Stomach (tissue), 9 donors: ENCODE data around the gene CPNE6. TPM values are rescaled to one million over a fixed set of nuclear protein-coding genes. Genes with fewer than 3 reads are reported as not detected.
"Not testable (repeated sequence)": the region's sequence is repeated elsewhere in the genome, so short reads cannot be mapped to it uniquely, and the experiment has no call there.

Source experiments
- DNase-seq, 2 donors: peaks; one replicate each; pipeline versions ENCODE4 v3.0.0 to v3.0.0-alpha.2; 2013 to 2019
- H3K27ac ChIP-seq, 5 donors: fragments of 200-600 bp in 4 of 5; sonication (generic) in 4 of 5; one replicate each; pipeline ENCODE4 v1.5.1; 2013 to 2019; ENCODE audit warnings: mild to moderate bottlenecking in 1 of 5, moderate library complexity in 1 of 5
- H3K27me3 ChIP-seq, 3 donors: fragments of 200-600 bp; sonication (generic); one replicate each; pipeline ENCODE4 v1.5.1; 2017 to 2019; ENCODE audit warnings: mixed run types in 1 of 3
- H3K36me3 ChIP-seq, 4 donors: fragments of 200-600 bp; sonication (generic); 1 replicate in 3 of 4; 2 replicates in 1 of 4; pipeline ENCODE4 v1.5.1; 2016 to 2019
- H3K4me1 ChIP-seq, 4 donors: fragments of 200-600 bp; sonication (generic); one replicate each; pipeline ENCODE4 v1.5.1; 2016 to 2019
- H3K4me3 ChIP-seq, 4 donors: fragments of 200-600 bp; sonication (generic) in 3 of 4; one replicate each; pipeline ENCODE4 v1.5.1; 2016 to 2019; ENCODE audit warnings: mild to moderate bottlenecking in 1 of 4
- H3K9me3 ChIP-seq, 4 donors: fragments of 200-600 bp; sonication (generic); one replicate each; pipeline ENCODE4 v1.5.1; 2016 to 2019
- CTCF ChIP-seq, 7 experiments: fragments of 450-650 bp in 4 of 7; fragments of 200-600 bp in 3 of 7; sonication (generic) in 3 of 7; IDR thresholded peaks; one replicate each; pipeline ENCODE4 v1.5.1; 2016 to 2019; ENCODE audit warnings: antibody characterized with exemption in 7 of 7, control low read depth in 2 of 7, mild to moderate bottlenecking in 1 of 7
- EP300 ChIP-seq: sonication (generic); formaldehyde crosslinking; IDR thresholded peaks from one replicate; pipeline ENCODE4 v1.6.1; 2017; ENCODE audit warnings: antibody characterized with exemption
- POLR2A ChIP-seq, 4 donors: fragments of 450-650 bp; IDR thresholded peaks; one replicate each; pipeline ENCODE4 v1.6.1; 2016; ENCODE audit warnings: antibody characterized with exemption in 4 of 4, control low read depth in 2 of 4, mild to moderate bottlenecking in 1 of 4, moderate library complexity in 1 of 4
- POLR2AphosphoS5 ChIP-seq, 3 donors: sonication (generic); formaldehyde crosslinking; IDR thresholded peaks; one replicate each; pipeline ENCODE4 v1.6.1; 2016; ENCODE audit warnings: antibody characterized with exemption in 3 of 3
- WGBS, 5 donors: extraction: QIAGEN DNeasy Blood & Tissue Kit in 3 of 5; methylation state at CpG; one replicate each; pipeline versions ENCODE4 v1.1.5 to v1.1.7; 2013 to 2018; 5-methylcytosine and 5-hydroxymethylcytosine counted together
- intact Hi-C: fragments of 100-400 bp; cut with DNase I; formaldehyde crosslinking; loops from one replicate; pipeline ENCODE4 v1.15.1; 2023; ENCODE audit warnings: low total_unique reads
- polyA plus RNA-seq, 3 donors: library from polyadenylated mRNA; stranded (reverse); fragments of 200-250 nt; gene quantifications; one replicate each; pipeline ENCODE4 v1.2.3, GENCODE V29; 2013
- total RNA-seq, 5 donors: library from RNA; depleted of rRNA; stranded (reverse); fragments of >200 nt; gene quantifications; one replicate each; pipeline versions ENCODE4 v1.1.0 to v1.2.3, GENCODE V29; 2014 to 2016
- donor health status: healthy with polysubstance abuse.
- donor health status: Bipolar disorder and iron deficiency.
- donor health status: healthy.

The CPNE6 gene
- total and polyA plus RNA-seq, 8 donors = 0.12 to 0.25 TPM; not detected in 6

- H3K4me1 ChIP-seq = peaks cover 0 to 7% (median 6%) of the 10 kb centered on the region in 4 donors
- H3K27ac ChIP-seq = no peak overlapping the region
- intact Hi-C loops = loop anchor here (10.0 kb wide), 1 partner anchor 48 kb away; the partner anchor contains the start of gene CARMIL3
- DNase-seq = no peak
- 69 to 87% (median 81%) methylated on average over 7 of the region's 7 CpGs for WGBS, 5 donors
- no peak overlapping the region for H3K4me3 ChIP-seq
- no peaks in the 10 kb centered on the region for H3K9me3 ChIP-seq
- no peaks in the 10 kb centered on the region for H3K27me3 ChIP-seq
- peaks cover 0 to 60% (median 47%) of the 10 kb centered on the region in 4 donors for H3K36me3 ChIP-seq
- TF ChIP-seq CTCF (IDR thresholded peaks at IDR 0.05) = no peak
- TF ChIP-seq EP300 = no peak
- TF ChIP-seq POLR2A (IDR thresholded peaks at IDR 0.05) = no peak
- TF ChIP-seq POLR2AphosphoS5 (IDR thresholded peaks at IDR 0.05) = no peak
Observed at GRCh38 chr14:24102357-24103048, 31.1 kb downstream of the CPNE6 start.

GRCh38 chr14:24103451-24103850, 32.1 kb downstream of the CPNE6 start:
- Histone ChIP-seq H3K27ac (no peak overlapping the region), H3K27me3 (no peaks in the 10 kb centered on the region), H3K9me3 (no peaks in the 10 kb centered on the region), H3K4me1 (peaks cover 0 to 10% (median 6%) of the 10 kb centered on the region in 4 donors), H3K36me3 (peaks cover 0 to 53% (median 40%) of the 10 kb centered on the region in 4 donors), H3K4me3 (no peak overlapping the region)
- WGBS, 5 donors = 93 to 97% (median 95%) methylated on average over 12 to 13 of the region's 13 CpGs
- DNase-seq = no peak
- TF ChIP-seq CTCF (IDR thresholded peaks at IDR 0.05) = no peak
- TF ChIP-seq POLR2A (IDR thresholded peaks at IDR 0.05) = no peak
- no peak for TF ChIP-seq EP300
- TF ChIP-seq POLR2AphosphoS5 (IDR thresholded peaks at IDR 0.05) = no peak
- intact Hi-C loops = loop anchor here (10.0 kb wide), 1 partner anchor 49 kb away; the partner anchor contains the start of gene CARMIL3

GRCh38 chr14:24105609-24106239, 34.4 kb downstream of the CPNE6 start:
- Histone ChIP-seq H3K36me3 (peaks cover 0 to 31% (median 20%) of the 10 kb centered on the region in 4 donors), H3K4me1 (peaks cover 5 to 15% (median 8%) of the 10 kb centered on the region in 4 donors)
- 84 to 93% (median 91%) methylated on average over 8 of the region's 8 CpGs for WGBS, 5 donors
- intact Hi-C loops = loop anchor here (10.0 kb wide), 1 partner anchor 51 kb away; the partner anchor contains the start of gene CARMIL3
- H3K9me3 ChIP-seq, H3K4me3 ChIP-seq, H3K27me3 ChIP-seq, H3K27ac ChIP-seq, DNase-seq: not testable (repeated sequence)

- Histone ChIP-seq H3K4me1 (peaks cover 5 to 19% (median 13%) of the 10 kb centered on the region in 4 donors), H3K36me3 (peaks cover 0 to 22% (median 16%) of the 10 kb centered on the region in 4 donors), H3K9me3 (no peaks in the 10 kb centered on the region), H3K27me3 (no peaks in the 10 kb centered on the region), H3K4me3 (no peak overlapping the region), H3K27ac (no peak overlapping the region)
- DNase-seq = no peak
- no peak for TF ChIP-seq EP300
- no peak for TF ChIP-seq CTCF (IDR thresholded peaks at IDR 0.05)
- no peak for TF ChIP-seq POLR2A (IDR thresholded peaks at IDR 0.05)
- intact Hi-C loops = loop anchor here (10.0 kb wide), 1 partner anchor 52 kb away; the partner anchor contains the start of gene CARMIL3
- WGBS, 5 donors = 67 to 79% (median 74%) methylated on average over 4 of the region's 4 CpGs
Observed at GRCh38 chr14:24106672-24107271, 35.4 kb downstream of the CPNE6 start.
